Choroid plexus epithelial cell (primary cell): ENCODE data around the gene CADPS.

Experiments used
- DNase-seq: peaks from one replicate; pipeline ENCODE4 v3.0.0-alpha.2; 2010; ENCODE audit warnings: low read depth
- H3K4me3 ChIP-seq: 2 replicates; pipeline ENCODE4 v1.5.1; 2011; ENCODE audit warnings: low read depth, mild to moderate bottlenecking, control low read depth, low read length, moderate library complexity
- CTCF ChIP-seq: conservative IDR thresholded peaks from 2 replicates; pipeline ENCODE4 v1.5.1; 2011; ENCODE audit warnings: low read depth, mild to moderate bottlenecking, control low read depth, inconsistent platforms, low read length, moderate library complexity

CADPS gene

GRCh38 chr3:62611541-62612240 lies 263.5 kb downstream of the CADPS start:
- peak; percentile 55 for DNase-seq
- H3K4me3 ChIP-seq, result no peak overlapping the region
- no peak for TF ChIP-seq CTCF

- no peak for TF ChIP-seq CTCF
- peak; percentile 86 for DNase-seq
- H3K4me3 ChIP-seq, result no peak overlapping the region
Observed at GRCh38 chr3:62607287-62608029, 267.8 kb downstream of the CADPS start.

- no peak for TF ChIP-seq CTCF
- no peak for DNase-seq
Observed at GRCh38 chr3:62605413-62606068, 269.7 kb downstream of the CADPS start.

GRCh38 chr3:62604751-62605351 lies 270.4 kb downstream of the CADPS start:
- DNase-seq, result no peak
- TF ChIP-seq CTCF, result no peak
- H3K4me3 ChIP-seq, result no peak overlapping the region

More at GRCh38 chr3:62605413-62606068, 269.7 kb downstream of the CADPS start:
- no peak overlapping the region for H3K4me3 ChIP-seq

GRCh38 chr3:62604298-62604697 lies 270.9 kb downstream of the CADPS start:
- no peak for TF ChIP-seq CTCF
- H3K4me3 ChIP-seq, result no peak overlapping the region
- peak; percentile 88 for DNase-seq

GRCh38 chr3:62602987-62603386 lies 272.2 kb downstream of the CADPS start:
- no peak for TF ChIP-seq CTCF
- no peak overlapping the region for H3K4me3 ChIP-seq
- peak; percentile 40 for DNase-seq
